ENCODE data around the gene PGBD1. TPM values are rescaled to one million over a fixed set of nuclear protein-coding genes. Genes with fewer than 3 reads are reported as not detected.
A peak's percentile ranks its signal among the peaks of the same experiment; 100 is the strongest.

The PGBD1 gene
- total and polyA plus RNA-seq, 2 experiments from 2014 or later: 7.5 to 10.5 TPM

DNA sequence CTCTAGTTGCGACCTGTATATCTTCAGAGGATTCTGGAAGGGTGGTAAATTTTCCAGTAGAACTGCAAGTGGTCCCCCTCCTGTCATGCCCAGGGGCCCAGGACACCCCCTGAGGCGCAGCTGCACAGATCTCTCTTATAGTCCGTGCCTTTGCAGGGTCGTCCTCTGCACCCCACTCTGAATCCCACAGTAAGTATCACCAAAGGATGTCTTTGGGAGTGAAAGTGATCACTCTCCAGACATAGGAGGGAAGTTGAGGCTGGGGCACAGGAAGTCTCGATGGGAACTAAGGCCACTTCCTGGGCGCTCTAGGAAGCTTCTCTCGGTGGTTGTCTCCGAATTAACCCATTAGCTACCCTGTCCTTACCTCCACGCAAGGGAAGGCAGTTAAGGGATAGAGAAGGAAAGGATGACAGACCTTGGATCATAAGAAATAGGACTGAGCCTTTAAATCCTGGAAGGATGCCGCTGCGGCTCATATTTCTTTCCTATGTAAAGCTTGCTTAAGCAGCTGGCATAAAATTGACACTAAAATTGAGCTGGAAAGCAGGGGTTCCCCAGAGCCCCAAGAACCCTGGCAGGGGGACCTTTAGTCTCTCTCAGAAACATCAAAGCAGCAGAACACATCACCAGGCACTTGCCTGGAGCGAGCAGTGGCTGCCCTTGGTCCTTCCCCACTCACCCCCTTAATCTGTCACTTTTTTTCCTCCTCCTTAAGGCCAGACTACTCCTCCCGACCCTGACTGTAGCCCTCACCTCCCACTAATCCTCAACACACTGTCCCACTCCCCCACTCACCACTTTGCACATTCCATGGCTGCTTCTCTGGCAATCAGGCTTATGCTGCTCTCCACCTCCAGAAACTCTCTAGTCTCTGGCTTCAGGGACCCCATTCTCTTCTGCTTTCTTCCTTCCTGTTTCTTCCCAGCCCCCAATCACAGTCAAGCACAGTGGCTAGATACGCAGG lies 29.1 kb upstream of the PGBD1 start, which contains the start of gene ZKSCAN4:
TSS of gene ZKSCAN4 (minus strand) at position 261 of the 967 bp plus-strand sequence. CDS start 289 bp downstream, outside the sequence.
- ATAC-seq (peak; percentile 98), DNase-seq (ENCODE audit: low spot score) (peak; percentile 97)
- no peaks in the 10 kb centered on the region for H3K9me3 Mint-ChIP-seq
- H3K79me2 ChIP-seq (replicated peaks; ENCODE audit: insufficient read depth): peaks cover 16% of the 10 kb centered on the region
- peaks cover 10% of the 10 kb centered on the region for H3K27me3 Mint-ChIP-seq (ENCODE audit: insufficient read depth, low read depth, poor library complexity)
- no peaks in the 10 kb centered on the region for H4K20me1 ChIP-seq (replicated peaks; ENCODE audit: insufficient read depth)
- peak within 1 kb of the TSS; percentile 93 for H3K4me3 ChIP-seq
- H3K4me1 Mint-ChIP-seq: peaks cover 11% of the 10 kb centered on the region
- H3K4me3 Mint-ChIP-seq: peak within 1 kb of the TSS; percentile 99
- peak within 1 kb of the TSS; percentile 95 for H3K4me2 ChIP-seq
- no peaks in the 10 kb centered on the region for H3K9me2 ChIP-seq (ENCODE audit: insufficient read depth)
- H3K27ac ChIP-seq (ENCODE audit: low read depth): 0 out of 2 replicates have a peak within 1 kb of the TSS, but pooled peaks have one; percentile 36
- H3K4me1 ChIP-seq (ENCODE audit: insufficient read depth): peaks cover 11% of the 10 kb centered on the region
- peaks cover 6% of the 10 kb centered on the region for H3K36me3 ChIP-seq (ENCODE audit: insufficient read depth)
- peak within 1 kb of the TSS; percentile 97 for H2AFZ ChIP-seq
- H3K27me3 ChIP-seq (ENCODE audit: insufficient read depth): 0 out of 2 replicates have a peak, but pooled peaks cover 12% of the 10 kb centered on the region
- no peaks in the 10 kb centered on the region for H3F3A ChIP-seq (replicated peaks; ENCODE audit: low read depth)
- TF ChIP-seq, protein P1, sequence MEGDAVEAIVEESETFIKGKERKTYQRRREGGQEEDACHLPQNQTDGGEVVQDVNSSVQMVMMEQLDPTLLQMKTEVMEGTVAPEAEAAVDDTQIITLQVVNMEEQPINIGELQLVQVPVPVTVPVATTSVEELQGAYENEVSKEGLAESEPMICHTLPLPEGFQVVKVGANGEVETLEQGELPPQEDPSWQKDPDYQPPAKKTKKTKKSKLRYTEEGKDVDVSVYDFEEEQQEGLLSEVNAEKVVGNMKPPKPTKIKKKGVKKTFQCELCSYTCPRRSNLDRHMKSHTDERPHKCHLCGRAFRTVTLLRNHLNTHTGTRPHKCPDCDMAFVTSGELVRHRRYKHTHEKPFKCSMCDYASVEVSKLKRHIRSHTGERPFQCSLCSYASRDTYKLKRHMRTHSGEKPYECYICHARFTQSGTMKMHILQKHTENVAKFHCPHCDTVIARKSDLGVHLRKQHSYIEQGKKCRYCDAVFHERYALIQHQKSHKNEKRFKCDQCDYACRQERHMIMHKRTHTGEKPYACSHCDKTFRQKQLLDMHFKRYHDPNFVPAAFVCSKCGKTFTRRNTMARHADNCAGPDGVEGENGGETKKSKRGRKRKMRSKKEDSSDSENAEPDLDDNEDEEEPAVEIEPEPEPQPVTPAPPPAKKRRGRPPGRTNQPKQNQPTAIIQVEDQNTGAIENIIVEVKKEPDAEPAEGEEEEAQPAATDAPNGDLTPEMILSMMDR (conservative IDR thresholded peaks at IDR 0.05; ENCODE audit: low read depth in 2 of 2): no peak
- peak; percentile 80 for TF ChIP-seq ETS1 (IDR thresholded peaks at IDR 0.05)
- peak; percentile 50; the same call in 1 of the 2 replicates for TF ChIP-seq CREB1 (CRISPR knock-in tag; IDR thresholded peaks at IDR 0.05; ENCODE audit: low read depth)
- peak within 1 kb of the TSS; percentile 93 for H3K27ac Mint-ChIP-seq
- H3K36me3 Mint-ChIP-seq (ENCODE audit: low read depth): peaks cover 8% of the 10 kb centered on the region; the same call in 2 of the 3 replicates

GRCh38 chr6:28254121-28254519 lies 27.3 kb upstream of the PGBD1 start:
- no peak for ATAC-seq
- H3K27me3 ChIP-seq (ENCODE audit: insufficient read depth): peaks cover 30% of the 10 kb centered on the region
- no peak overlapping the region for H3K4me3 Mint-ChIP-seq

More at GRCh38 chr6:28254121-28254519, 27.3 kb upstream of the PGBD1 start:
- Histone ChIP-seq H3K4me1 (ENCODE audit: insufficient read depth) (peaks cover 11% of the 10 kb centered on the region), H4K20me1 (replicated peaks; ENCODE audit: insufficient read depth) (no peaks in the 10 kb centered on the region), H3K27ac (ENCODE audit: low read depth) (no peak overlapping the region), H2AFZ (no peak overlapping the region), H3K4me3 (no peak overlapping the region), H3K4me2 (no peak overlapping the region), H3K36me3 (ENCODE audit: insufficient read depth) (peaks cover 3% of the 10 kb centered on the region; the same call in 1 of the 2 replicates), H3F3A (replicated peaks; ENCODE audit: low read depth) (no peaks in the 10 kb centered on the region), H3K9me2 (ENCODE audit: insufficient read depth) (no peaks in the 10 kb centered on the region), H3K79me2 (replicated peaks; ENCODE audit: insufficient read depth) (peaks cover 16% of the 10 kb centered on the region)
- no peak overlapping the region for H3K27ac Mint-ChIP-seq
- H3K4me1 Mint-ChIP-seq: peaks cover 11% of the 10 kb centered on the region
- no peaks in the 10 kb centered on the region for H3K9me3 Mint-ChIP-seq
- TF ChIP-seq STAT1 (IDR thresholded peaks at IDR 0.05; ENCODE audit: unreplicated experiment) (no peak), CREB1 (CRISPR knock-in tag; IDR thresholded peaks at IDR 0.05; ENCODE audit: low read depth) (no peak), ZNF114 (CRISPR knock-in tag; IDR thresholded peaks at IDR 0.05) (no peak), ETS1 (IDR thresholded peaks at IDR 0.05) (no peak), POLR2AphosphoS5 (IDR thresholded peaks at IDR 0.05; ENCODE audit: low read depth) (no peak), JUNB (IDR thresholded peaks at IDR 0.05; ENCODE audit: unreplicated experiment) (no peak), REST (IDR thresholded peaks at IDR 0.05; ENCODE audit: unreplicated experiment) (no peak)
- H3K36me3 Mint-ChIP-seq (ENCODE audit: low read depth): no peaks in the 10 kb centered on the region
- peaks cover 17% of the 10 kb centered on the region for H3K27me3 Mint-ChIP-seq (ENCODE audit: insufficient read depth, low read depth, poor library complexity)
- peak; percentile 12 for DNase-seq (ENCODE audit: low spot score)

Data from GM23338 (cell line).